GM18499 (cell line): Measurements from ENCODE around the gene ABCB8.

ENCODE experiments used
- ATAC-seq: cut with Tn5 transposase; IDR thresholded peaks from one replicate; pipeline ENCODE4 v1.9.1; 2021; ENCODE audit warnings: moderate number of reproducible peaks; ENCODE audit not compliant: insufficient read depth, unreplicated experiment

Gene ABCB8

GRCh38 chr7:151081170-151082101, 53.2 kb downstream of the ABCB8 start:
- no peak for ATAC-seq

GRCh38 chr7:151082141-151083070, 54.2 kb downstream of the ABCB8 start:
- ATAC-seq = no peak

- ATAC-seq = no peak
Observed at GRCh38 chr7:151083071-151083823, 55.0 kb downstream of the ABCB8 start, which contains the start of gene TMUB1. Gene TMUB1, minus strand, starts transcription at chr7:151083493. Its CDS starts 930 bp downstream, at chr7:151082563.

- no peak for ATAC-seq
Observed at GRCh38 chr7:151083824-151084160, 55.5 kb downstream of the ABCB8 start.

GRCh38 chr7:151085329-151085690, 57.1 kb downstream of the ABCB8 start:
- no peak for ATAC-seq

GRCh38 chr7:151085691-151086620, 57.7 kb downstream of the ABCB8 start, which contains the start of gene AGAP3:
Gene AGAP3, plus strand, starts transcription at chr7:151086475. Its CDS starts 267 bp downstream, at chr7:151086742.
- no peak for ATAC-seq

- ATAC-seq = no peak
Observed at GRCh38 chr7:151086802-151087244, 58.6 kb downstream of the ABCB8 start.

GRCh38 chr7:151087245-151088018, 59.2 kb downstream of the ABCB8 start:
- no peak for ATAC-seq

GRCh38 chr7:151088019-151088855, 60.0 kb downstream of the ABCB8 start:
- ATAC-seq = no peak

GRCh38 chr7:151088856-151089699, 60.8 kb downstream of the ABCB8 start:
- ATAC-seq = no peak

- no peak for ATAC-seq
Observed at GRCh38 chr7:151089893-151090730, 61.9 kb downstream of the ABCB8 start.

- ATAC-seq = no peak
Observed at GRCh38 chr7:151091003-151091402, 62.8 kb downstream of the ABCB8 start.

- ATAC-seq = no peak
Observed at GRCh38 chr7:151091431-151091830, 63.2 kb downstream of the ABCB8 start.

GRCh38 chr7:151091988-151092387, 63.7 kb downstream of the ABCB8 start:
- no peak for ATAC-seq

- no peak for ATAC-seq
Observed at GRCh38 chr7:151093748-151094147, 65.5 kb downstream of the ABCB8 start.

- ATAC-seq = no peak
Observed at GRCh38 chr7:151094675-151095074, 66.4 kb downstream of the ABCB8 start.
